Ectodermal cell (in vitro differentiated cells): ENCODE results near the gene RBMS1.

Experiments
- H3K27ac ChIP-seq: 2 replicates; pipeline ENCODE4 v1.7.0; 2013; ENCODE audit warnings: mild to moderate bottlenecking, low read depth, low read length; ENCODE audit not compliant: insufficient read depth, poor library complexity, severe bottlenecking
- H3K27me3 ChIP-seq: 2 replicates; pipeline ENCODE4 v1.7.0; 2013; ENCODE audit warnings: mild to moderate bottlenecking, low read length; ENCODE audit not compliant: insufficient read depth, control insufficient read depth, poor library complexity, severe bottlenecking
- H3K36me3 ChIP-seq: one replicate; pipeline ENCODE4 v1.7.0; 2013; ENCODE audit warnings: low read length; ENCODE audit not compliant: control insufficient read depth, insufficient read depth
- H3K4me1 ChIP-seq: one replicate; pipeline ENCODE4 v1.7.0; 2013; ENCODE audit warnings: low read length; ENCODE audit not compliant: control insufficient read depth, insufficient read depth
- H3K4me3 ChIP-seq: 2 replicates; pipeline ENCODE4 v1.7.0; 2013; ENCODE audit warnings: low read depth, low read length, control low read depth; ENCODE audit not compliant: insufficient read depth
- H3K9me3 ChIP-seq: 2 replicates; pipeline ENCODE4 v1.7.0; 2013; ENCODE audit warnings: mild to moderate bottlenecking, low read length, moderate library complexity; ENCODE audit not compliant: control insufficient read depth
- WGBS, 2 experiments: methylation state at CpG; one replicate each; pipeline ENCODE4 v1.1.7; 2013; ENCODE audit warnings: missing lambda C conversion rate in 2 of 2; 5-methylcytosine and 5-hydroxymethylcytosine counted together

The RBMS1 gene

GRCh38 chr2:160267692-160268091 lies 225.9 kb downstream of the RBMS1 start:
- WGBS, 2 experiments, result 90 to 100% methylated on average over 1 of the region's 1 CpG

GRCh38 chr2:160267022-160267421 lies 226.6 kb downstream of the RBMS1 start:
- Histone ChIP-seq H3K27me3 (no peaks in the 10 kb centered on the region), H3K9me3 (no peaks in the 10 kb centered on the region), H3K36me3 (no peaks in the 10 kb centered on the region), H3K4me1 (peaks cover 24% of the 10 kb centered on the region), H3K27ac (no peak overlapping the region), H3K4me3 (no peak overlapping the region)
- 93 to 96% methylated on average over 4 of the region's 4 CpGs for WGBS, 2 experiments

More at GRCh38 chr2:160267692-160268091, 225.9 kb downstream of the RBMS1 start:
- H3K36me3 ChIP-seq, result no peaks in the 10 kb centered on the region
- no peaks in the 10 kb centered on the region for H3K9me3 ChIP-seq
- H3K27ac ChIP-seq, result no peak overlapping the region
- H3K4me1 ChIP-seq, result peaks cover 25% of the 10 kb centered on the region
- H3K4me3 ChIP-seq, result no peak overlapping the region
- no peaks in the 10 kb centered on the region for H3K27me3 ChIP-seq

- Histone ChIP-seq H3K27me3 (no peaks in the 10 kb centered on the region), H3K27ac (no peak overlapping the region)
- WGBS, 2 experiments, result 92 to 95% methylated on average over 6 of the region's 7 CpGs
Observed at GRCh38 chr2:160266037-160266551, 227.5 kb downstream of the RBMS1 start.

GRCh38 chr2:160264308-160264707 lies 229.3 kb downstream of the RBMS1 start:
- peaks cover 2% of the 10 kb centered on the region for H3K4me1 ChIP-seq
- no peak overlapping the region for H3K27ac ChIP-seq
- no peak overlapping the region for H3K4me3 ChIP-seq
- 93 to 96% methylated on average over 1 of the region's 1 CpG for WGBS, 2 experiments
- no peaks in the 10 kb centered on the region for H3K36me3 ChIP-seq
- no peaks in the 10 kb centered on the region for H3K27me3 ChIP-seq
- H3K9me3 ChIP-seq, result no peaks in the 10 kb centered on the region

More at GRCh38 chr2:160266037-160266551, 227.5 kb downstream of the RBMS1 start:
- H3K4me1 ChIP-seq, result peaks cover 15% of the 10 kb centered on the region
- H3K4me3 ChIP-seq, result no peak overlapping the region
- no peaks in the 10 kb centered on the region for H3K9me3 ChIP-seq
- no peaks in the 10 kb centered on the region for H3K36me3 ChIP-seq

GRCh38 chr2:160261732-160262131 lies 231.9 kb downstream of the RBMS1 start:
- Histone ChIP-seq H3K27ac (no peak overlapping the region), H3K27me3 (no peaks in the 10 kb centered on the region), H3K4me1 (no peaks in the 10 kb centered on the region), H3K36me3 (no peaks in the 10 kb centered on the region), H3K9me3 (no peaks in the 10 kb centered on the region), H3K4me3 (no peak overlapping the region)
- WGBS, 2 experiments, result 92 to 97% methylated on average over 2 of the region's 2 CpGs

- 82 to 100% methylated on average over 1 to 2 of the region's 2 CpGs for WGBS, 2 experiments
- Histone ChIP-seq H3K27ac (no peak overlapping the region), H3K9me3 (no peaks in the 10 kb centered on the region), H3K4me3 (no peak overlapping the region), H3K36me3 (no peaks in the 10 kb centered on the region), H3K27me3 (no peaks in the 10 kb centered on the region), H3K4me1 (no peaks in the 10 kb centered on the region)
Observed at GRCh38 chr2:160258492-160258805, 235.2 kb downstream of the RBMS1 start.

GRCh38 chr2:160257743-160258491 lies 235.7 kb downstream of the RBMS1 start:
- H3K4me3 ChIP-seq, result no peak overlapping the region
- H3K36me3 ChIP-seq, result no peaks in the 10 kb centered on the region
- H3K9me3 ChIP-seq, result no peaks in the 10 kb centered on the region
- no peaks in the 10 kb centered on the region for H3K4me1 ChIP-seq
- H3K27ac ChIP-seq, result no peak overlapping the region
- no peaks in the 10 kb centered on the region for H3K27me3 ChIP-seq
- WGBS, 2 experiments, result 93 to 95% methylated on average over 12 of the region's 12 CpGs

- 96% methylated on average over 6 of the region's 6 CpGs for WGBS, 2 experiments
- H3K4me3 ChIP-seq, result no peak overlapping the region
- H3K27me3 ChIP-seq, result no peaks in the 10 kb centered on the region
- H3K27ac ChIP-seq, result no peak overlapping the region
- H3K36me3 ChIP-seq, result no peaks in the 10 kb centered on the region
- H3K4me1 ChIP-seq, result no peaks in the 10 kb centered on the region
- H3K9me3 ChIP-seq, result no peaks in the 10 kb centered on the region
Observed at GRCh38 chr2:160257041-160257742, 236.4 kb downstream of the RBMS1 start.

- Histone ChIP-seq H3K36me3 (no peaks in the 10 kb centered on the region), H3K9me3 (no peaks in the 10 kb centered on the region), H3K4me1 (no peaks in the 10 kb centered on the region), H3K27me3 (no peaks in the 10 kb centered on the region), H3K4me3 (no peak overlapping the region), H3K27ac (no peak overlapping the region)
- 80 to 86% methylated on average over 1 of the region's 1 CpG for WGBS, 2 experiments
Observed at GRCh38 chr2:160256507-160256906, 237.1 kb downstream of the RBMS1 start.

GRCh38 chr2:160255408-160255807 lies 238.2 kb downstream of the RBMS1 start:
- Histone ChIP-seq H3K9me3 (no peaks in the 10 kb centered on the region), H3K27ac (no peak overlapping the region), H3K27me3 (no peaks in the 10 kb centered on the region), H3K4me1 (no peaks in the 10 kb centered on the region), H3K4me3 (no peak overlapping the region), H3K36me3 (no peaks in the 10 kb centered on the region)
- WGBS, 2 experiments, result 100% methylated on average over 1 of the region's 1 CpG; no CpG with 5 or more reads in 1 of the 2 experiments
